ENCODE results near the gene SLC12A8. TPM values are rescaled to one million over a fixed set of nuclear protein-coding genes. Genes with fewer than 3 reads are reported as not detected.

Gene SLC12A8, protein sequence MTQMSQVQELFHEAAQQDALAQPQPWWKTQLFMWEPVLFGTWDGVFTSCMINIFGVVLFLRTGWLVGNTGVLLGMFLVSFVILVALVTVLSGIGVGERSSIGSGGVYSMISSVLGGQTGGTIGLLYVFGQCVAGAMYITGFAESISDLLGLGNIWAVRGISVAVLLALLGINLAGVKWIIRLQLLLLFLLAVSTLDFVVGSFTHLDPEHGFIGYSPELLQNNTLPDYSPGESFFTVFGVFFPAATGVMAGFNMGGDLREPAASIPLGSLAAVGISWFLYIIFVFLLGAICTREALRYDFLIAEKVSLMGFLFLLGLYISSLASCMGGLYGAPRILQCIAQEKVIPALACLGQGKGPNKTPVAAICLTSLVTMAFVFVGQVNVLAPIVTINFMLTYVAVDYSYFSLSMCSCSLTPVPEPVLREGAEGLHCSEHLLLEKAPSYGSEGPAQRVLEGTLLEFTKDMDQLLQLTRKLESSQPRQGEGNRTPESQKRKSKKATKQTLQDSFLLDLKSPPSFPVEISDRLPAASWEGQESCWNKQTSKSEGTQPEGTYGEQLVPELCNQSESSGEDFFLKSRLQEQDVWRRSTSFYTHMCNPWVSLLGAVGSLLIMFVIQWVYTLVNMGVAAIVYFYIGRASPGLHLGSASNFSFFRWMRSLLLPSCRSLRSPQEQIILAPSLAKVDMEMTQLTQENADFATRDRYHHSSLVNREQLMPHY
- total RNA-seq (9.8 and 19.5 TPM in 2 replicates), polyA plus RNA-seq (7.6 and 15.1 TPM in 2 replicates), polyA minus RNA-seq (ENCODE audit: low replicate concordance) (20.3 and 22.0 TPM in 2 replicates)
- polyA plus RNA-seq (2012): 5.7 and 10.8 TPM in 2 replicates

- H3K9ac ChIP-seq (ENCODE audit: insufficient read depth, low read length): peak within 1 kb of the TSS; percentile 42
These were observed at the start of gene SLC12A8 for GRCh38 chr3:125212509-125213363. Gene SLC12A8 (minus strand): TSS chr3:125212748. CDS start chr3:125211349, 1,399 bp downstream.

GRCh38 chr3:125262161-125262560, 49.6 kb upstream of the SLC12A8 start:
- Histone ChIP-seq H3K9me3 (ENCODE audit: control insufficient read depth, insufficient read depth, low read depth, low read length) (no peaks in the 10 kb centered on the region), H3K4me1 (ENCODE audit: control insufficient read depth, extremely low read depth, insufficient read depth, low read length) (no peaks in the 10 kb centered on the region), H3K4me3 (replicated peaks in 1 of 4; ENCODE audit: control extremely low read depth in 1 of 4, insufficient read depth in 1 of 4, low read depth in 3 of 4, low read length in 4 of 4) (no peak overlapping the region), H3K9ac (ENCODE audit: insufficient read depth, low read length) (no peak overlapping the region), H3K4me2 (ENCODE audit: extremely low read depth, insufficient read depth, low read length) (no peak overlapping the region), H3K27ac (ENCODE audit: insufficient read depth, low read length) (no peak overlapping the region), H4K20me1 (ENCODE audit: control insufficient read depth, extremely low read depth, insufficient read depth, low read length) (no peaks in the 10 kb centered on the region), H2AFZ (ENCODE audit: low read length) (no peak overlapping the region), H3K36me3 (ENCODE audit: control insufficient read depth, insufficient read depth, low read length) (no peaks in the 10 kb centered on the region), H3K79me2 (ENCODE audit: control insufficient read depth, insufficient read depth, low read length) (peaks cover 2% of the 10 kb centered on the region), H3K27me3 (ENCODE audit: control insufficient read depth, insufficient read depth, low read length) (no peaks in the 10 kb centered on the region)
- peak in 1 of 2 donors; percentile 39 for DNase-seq (ENCODE audit: low read depth in 2 of 2)
- TF ChIP-seq CTCF (conservative IDR thresholded peaks at IDR 0.05 in 1 of 2, IDR thresholded peaks at IDR 0.05 in 1 of 2; ENCODE audit: low read depth in 1 of 2, low read length in 2 of 2) (no peak), EZH2 (IDR thresholded peaks at IDR 0.05; ENCODE audit: low read length, missing control alignments) (no peak)

More at GRCh38 chr3:125212509-125213363, at the start of gene SLC12A8:
- Histone ChIP-seq H3K4me2 (ENCODE audit: extremely low read depth, insufficient read depth, low read length) (peak within 1 kb of the TSS; percentile 71), H4K20me1 (ENCODE audit: control insufficient read depth, extremely low read depth, insufficient read depth, low read length) (no peaks in the 10 kb centered on the region), H3K79me2 (ENCODE audit: control insufficient read depth, insufficient read depth, low read length) (no peaks in the 10 kb centered on the region), H3K27ac (ENCODE audit: insufficient read depth, low read length) (no peak within 1 kb of the TSS), H3K9me3 (ENCODE audit: control insufficient read depth, insufficient read depth, low read depth, low read length) (no peaks in the 10 kb centered on the region), H3K4me3 (replicated peaks in 1 of 4; ENCODE audit: control extremely low read depth in 1 of 4, insufficient read depth in 1 of 4, low read depth in 3 of 4, low read length in 4 of 4) (peak within 1 kb of the TSS; percentile 6 to 51 (median 34)), H3K27me3 (ENCODE audit: control insufficient read depth, insufficient read depth, low read length) (peaks cover 9% of the 10 kb centered on the region), H3K4me1 (ENCODE audit: control insufficient read depth, extremely low read depth, insufficient read depth, low read length) (peaks cover 6% of the 10 kb centered on the region), H3K36me3 (ENCODE audit: control insufficient read depth, insufficient read depth, low read length) (no peaks in the 10 kb centered on the region), H2AFZ (ENCODE audit: low read length) (peak within 1 kb of the TSS; percentile 33)
- TF ChIP-seq EZH2 (IDR thresholded peaks at IDR 0.05; ENCODE audit: low read length, missing control alignments) (no peak), CTCF (conservative IDR thresholded peaks at IDR 0.05 in 1 of 2, IDR thresholded peaks at IDR 0.05 in 1 of 2; ENCODE audit: low read depth in 1 of 2, low read length in 2 of 2) (no peak)
- no peak for DNase-seq (ENCODE audit: low read depth in 2 of 2)
